Measurements from ENCODE around the gene SARDH. TPM values are rescaled to one million over a fixed set of nuclear protein-coding genes. Genes with fewer than 3 reads are reported as not detected.

SARDH gene
- total RNA-seq, 1 donor from 2014 or later: 5.7 TPM

DNA sequence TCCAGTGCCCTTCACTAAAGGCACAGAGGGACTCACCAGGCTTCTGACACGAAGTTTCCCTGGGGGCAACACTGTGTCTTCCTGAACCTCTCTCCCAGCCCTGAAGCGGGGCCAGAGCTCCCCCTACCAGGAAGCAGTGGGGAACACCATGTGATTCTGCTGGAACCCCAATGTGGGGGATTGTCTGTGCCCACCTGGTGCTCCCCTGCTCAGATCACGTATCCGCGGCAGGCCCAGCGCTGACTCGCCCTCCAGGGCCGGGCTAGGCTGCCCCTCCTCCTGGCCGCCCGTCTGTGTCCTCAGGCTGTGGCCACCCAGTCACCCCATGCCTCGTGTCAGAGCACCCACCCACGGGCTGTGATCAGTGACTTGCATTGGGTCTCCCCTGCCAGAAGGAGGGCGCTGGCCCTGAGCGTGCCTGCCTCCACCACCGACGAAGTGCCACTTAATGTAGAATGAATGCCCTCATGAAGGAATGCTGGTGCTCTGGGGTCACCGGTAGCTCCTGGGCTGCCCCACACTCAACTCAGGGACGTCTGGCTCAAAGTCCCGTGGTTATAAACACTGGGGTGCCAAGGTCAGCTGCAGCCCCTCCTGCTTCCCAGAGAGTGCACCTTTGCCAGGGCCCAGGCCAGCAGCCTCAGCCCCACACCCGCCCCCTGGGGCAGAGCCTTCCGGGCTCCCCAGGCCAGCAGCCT, 22.1 kb downstream of the SARDH start:
- H3K27me3 ChIP-seq (ENCODE audit: control insufficient read depth in 3 of 3, insufficient read depth in 3 of 3, low read length in 3 of 3): peaks cover 19 to 43% (median 37%) of the 10 kb centered on the region in 3 donors
- H3K36me3 ChIP-seq (ENCODE audit: control insufficient read depth in 3 of 3, insufficient read depth in 3 of 3, low read length in 3 of 3): no peaks in the 10 kb centered on the region
- peaks cover 6 to 24% (median 15%) of the 10 kb centered on the region in 3 donors for H3K4me1 ChIP-seq (ENCODE audit: control insufficient read depth in 3 of 3, insufficient read depth in 3 of 3, low read length in 3 of 3)
- peak overlapping the region; percentile 56 for H3K27ac ChIP-seq (ENCODE audit: low read depth, low read length)
- H3K4me3 ChIP-seq (ENCODE audit: low read length in 3 of 3): no peak overlapping the region
- H3K9ac ChIP-seq (ENCODE audit: low read depth in 1 of 3, low read length in 3 of 3): peak overlapping the region in 1 of 3 donors; percentile 33
- H3K9me3 ChIP-seq (ENCODE audit: control insufficient read depth in 3 of 3, low read length in 3 of 3): no peaks in the 10 kb centered on the region

DNA sequence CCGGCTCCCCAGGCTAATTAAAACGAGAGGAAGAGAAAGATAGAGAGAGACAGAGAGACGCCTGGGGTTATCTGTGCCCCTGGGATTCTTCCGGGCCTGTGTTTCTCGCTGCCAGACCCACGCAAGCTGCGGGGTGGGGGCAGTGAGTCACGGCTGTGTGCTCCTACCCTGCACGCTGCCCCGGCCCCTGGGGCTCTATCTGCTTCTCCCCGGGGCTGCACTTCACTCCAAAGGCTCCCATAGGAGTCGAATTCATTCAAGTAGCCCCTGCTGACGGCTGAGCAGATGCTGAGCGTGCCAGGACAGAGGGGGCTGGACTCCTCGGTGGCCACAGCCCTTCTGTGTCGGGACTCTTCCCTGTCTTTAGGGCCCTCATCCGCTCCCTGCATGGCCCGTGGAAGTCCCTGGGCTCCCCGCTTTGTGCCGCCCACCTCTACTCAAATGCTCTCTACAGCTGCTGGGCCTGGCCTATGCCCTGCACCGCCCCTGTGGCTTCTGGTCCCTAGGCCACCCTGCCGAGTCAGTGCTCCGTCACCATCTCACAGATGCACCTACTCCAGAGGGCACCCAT, 22.8 kb downstream of the SARDH start:
- Histone ChIP-seq H3K9ac (ENCODE audit: low read depth in 1 of 3, low read length in 3 of 3) (peak overlapping the region in 1 of 3 donors; percentile 33), H3K27me3 (ENCODE audit: control insufficient read depth in 3 of 3, insufficient read depth in 3 of 3, low read length in 3 of 3) (peaks cover 19 to 43% (median 37%) of the 10 kb centered on the region in 3 donors), H3K36me3 (ENCODE audit: control insufficient read depth in 3 of 3, insufficient read depth in 3 of 3, low read length in 3 of 3) (no peaks in the 10 kb centered on the region), H3K4me1 (ENCODE audit: control insufficient read depth in 3 of 3, insufficient read depth in 3 of 3, low read length in 3 of 3) (peaks cover 6 to 24% (median 15%) of the 10 kb centered on the region in 3 donors), H3K9me3 (ENCODE audit: control insufficient read depth in 3 of 3, low read length in 3 of 3) (no peaks in the 10 kb centered on the region), H3K4me3 (ENCODE audit: low read length in 3 of 3) (no peak overlapping the region), H3K27ac (ENCODE audit: low read depth, low read length) (peak overlapping the region; percentile 56)

DNA sequence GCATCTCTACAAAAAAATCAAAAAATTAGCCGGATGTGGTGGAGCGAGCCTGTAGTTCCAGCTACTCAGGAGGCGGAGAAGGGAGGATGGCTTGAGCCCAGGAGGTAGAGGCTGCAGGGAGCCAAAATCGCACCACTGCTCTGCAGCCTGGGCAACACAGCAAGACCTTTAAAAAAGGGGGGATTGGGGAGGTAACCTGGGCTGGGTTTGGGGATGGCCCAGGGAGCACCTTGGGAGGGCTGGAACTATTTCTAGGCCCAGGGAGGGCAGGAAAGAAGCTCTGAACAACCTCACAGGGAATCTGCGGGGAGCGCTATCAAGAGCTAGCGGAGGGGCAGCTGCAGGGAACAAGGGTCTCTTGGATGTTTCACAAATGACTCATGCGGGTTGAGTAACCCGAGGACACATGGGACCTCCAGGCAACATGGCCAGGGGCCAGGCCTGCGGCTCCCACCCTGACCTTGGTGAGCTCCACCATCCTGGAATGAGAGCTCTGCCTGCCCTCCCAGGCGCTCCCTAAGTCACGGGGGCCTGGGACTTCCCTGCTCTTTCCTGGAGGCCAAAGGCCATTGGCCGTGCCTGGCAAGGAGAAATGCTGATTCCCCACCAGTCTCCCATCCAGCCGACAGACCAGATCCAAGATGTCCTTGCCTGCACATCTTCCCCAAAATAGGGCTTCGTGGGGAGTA, 23.4 kb downstream of the SARDH start:
- H3K27ac ChIP-seq (ENCODE audit: low read depth, low read length): peak overlapping the region; percentile 56
- peaks cover 6 to 24% (median 15%) of the 10 kb centered on the region in 3 donors for H3K4me1 ChIP-seq (ENCODE audit: control insufficient read depth in 3 of 3, insufficient read depth in 3 of 3, low read length in 3 of 3)
- H3K9ac ChIP-seq (ENCODE audit: low read depth in 1 of 3, low read length in 3 of 3): no peak overlapping the region
- H3K9me3 ChIP-seq (ENCODE audit: control insufficient read depth in 3 of 3, low read length in 3 of 3): no peaks in the 10 kb centered on the region
- H3K27me3 ChIP-seq (ENCODE audit: control insufficient read depth in 3 of 3, insufficient read depth in 3 of 3, low read length in 3 of 3): peaks cover 19 to 43% (median 37%) of the 10 kb centered on the region in 3 donors
- H3K36me3 ChIP-seq (ENCODE audit: control insufficient read depth in 3 of 3, insufficient read depth in 3 of 3, low read length in 3 of 3): no peaks in the 10 kb centered on the region
- no peak overlapping the region for H3K4me3 ChIP-seq (ENCODE audit: low read length in 3 of 3)

DNA sequence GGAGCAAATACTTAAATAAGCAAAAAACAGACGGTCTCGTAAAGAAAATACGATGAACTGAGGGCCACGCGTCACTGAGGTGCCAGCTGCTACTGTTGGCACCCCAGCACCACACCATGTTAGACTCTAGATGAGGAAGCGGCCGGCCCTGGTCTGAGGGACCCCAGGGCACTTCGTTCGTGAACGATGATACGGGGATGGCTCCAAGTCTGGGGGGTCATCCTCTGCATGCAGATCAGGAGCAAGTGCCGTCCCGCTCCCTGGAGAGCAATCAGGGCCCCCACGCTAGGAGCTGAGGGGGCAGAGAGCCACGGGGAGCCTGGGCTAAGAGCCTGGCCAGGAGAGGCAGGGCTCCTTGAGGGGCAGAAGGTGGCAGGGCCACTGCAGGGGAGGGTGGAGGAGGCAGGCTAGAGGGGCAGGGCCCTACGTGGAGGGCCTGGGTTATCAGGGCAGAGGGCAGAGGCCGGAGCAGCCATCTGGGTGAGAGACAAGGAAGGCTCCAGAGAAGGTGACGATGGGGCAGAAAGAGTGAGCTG, 24.1 kb downstream of the SARDH start:
- Histone ChIP-seq H3K27ac (ENCODE audit: low read depth, low read length) (peak overlapping the region; percentile 56), H3K9ac (ENCODE audit: low read depth in 1 of 3, low read length in 3 of 3) (no peak overlapping the region), H3K4me1 (ENCODE audit: control insufficient read depth in 3 of 3, insufficient read depth in 3 of 3, low read length in 3 of 3) (peaks cover 6 to 24% (median 15%) of the 10 kb centered on the region in 3 donors), H3K36me3 (ENCODE audit: control insufficient read depth in 3 of 3, insufficient read depth in 3 of 3, low read length in 3 of 3) (no peaks in the 10 kb centered on the region), H3K9me3 (ENCODE audit: control insufficient read depth in 3 of 3, low read length in 3 of 3) (no peaks in the 10 kb centered on the region), H3K4me3 (ENCODE audit: low read length in 3 of 3) (no peak overlapping the region), H3K27me3 (ENCODE audit: control insufficient read depth in 3 of 3, insufficient read depth in 3 of 3, low read length in 3 of 3) (peaks cover 19 to 40% (median 37%) of the 10 kb centered on the region in 3 donors)

DNA sequence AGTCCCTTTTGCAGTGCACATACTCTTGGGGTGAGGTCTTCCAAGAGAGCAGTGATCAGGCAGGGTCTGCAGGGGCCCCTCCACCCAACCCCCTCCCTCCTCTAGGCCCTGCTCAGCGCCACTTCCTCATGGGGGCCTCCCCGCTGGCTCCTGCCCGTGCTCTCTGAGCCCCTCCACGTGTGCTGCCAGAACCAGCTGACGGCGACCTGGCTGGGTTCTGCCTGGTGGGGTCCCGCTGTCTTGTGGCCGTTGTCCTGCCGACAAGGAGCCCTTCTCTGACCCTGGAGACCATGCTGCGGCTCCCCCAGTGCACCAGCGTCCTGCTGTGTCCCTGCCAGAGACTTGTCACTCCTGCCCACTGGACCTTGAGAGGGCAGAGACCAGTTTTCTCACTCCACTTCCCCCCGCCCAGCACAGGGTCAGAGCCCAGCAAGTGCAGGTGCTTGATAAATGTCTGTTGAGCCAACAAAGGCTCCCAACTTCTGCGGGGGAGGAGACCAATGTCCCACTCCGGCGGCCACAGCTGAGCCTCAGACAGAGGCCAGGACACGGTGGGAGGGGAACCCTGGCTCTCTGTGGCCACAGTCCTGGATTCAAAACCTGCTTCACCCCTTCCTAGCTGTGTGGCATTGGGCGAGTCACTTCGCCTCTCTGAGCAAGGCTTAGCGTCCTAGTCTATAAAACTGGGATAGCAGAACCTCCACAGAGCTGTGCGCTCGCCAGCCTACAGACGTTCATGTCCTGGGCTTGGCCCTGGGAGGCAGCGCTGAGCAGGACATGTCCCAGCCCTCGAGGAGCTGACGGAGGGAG, 24.8 kb downstream of the SARDH start:
- H3K4me1 ChIP-seq (ENCODE audit: control insufficient read depth in 3 of 3, insufficient read depth in 3 of 3, low read length in 3 of 3): peaks cover 6 to 24% (median 15%) of the 10 kb centered on the region in 3 donors

DNA sequence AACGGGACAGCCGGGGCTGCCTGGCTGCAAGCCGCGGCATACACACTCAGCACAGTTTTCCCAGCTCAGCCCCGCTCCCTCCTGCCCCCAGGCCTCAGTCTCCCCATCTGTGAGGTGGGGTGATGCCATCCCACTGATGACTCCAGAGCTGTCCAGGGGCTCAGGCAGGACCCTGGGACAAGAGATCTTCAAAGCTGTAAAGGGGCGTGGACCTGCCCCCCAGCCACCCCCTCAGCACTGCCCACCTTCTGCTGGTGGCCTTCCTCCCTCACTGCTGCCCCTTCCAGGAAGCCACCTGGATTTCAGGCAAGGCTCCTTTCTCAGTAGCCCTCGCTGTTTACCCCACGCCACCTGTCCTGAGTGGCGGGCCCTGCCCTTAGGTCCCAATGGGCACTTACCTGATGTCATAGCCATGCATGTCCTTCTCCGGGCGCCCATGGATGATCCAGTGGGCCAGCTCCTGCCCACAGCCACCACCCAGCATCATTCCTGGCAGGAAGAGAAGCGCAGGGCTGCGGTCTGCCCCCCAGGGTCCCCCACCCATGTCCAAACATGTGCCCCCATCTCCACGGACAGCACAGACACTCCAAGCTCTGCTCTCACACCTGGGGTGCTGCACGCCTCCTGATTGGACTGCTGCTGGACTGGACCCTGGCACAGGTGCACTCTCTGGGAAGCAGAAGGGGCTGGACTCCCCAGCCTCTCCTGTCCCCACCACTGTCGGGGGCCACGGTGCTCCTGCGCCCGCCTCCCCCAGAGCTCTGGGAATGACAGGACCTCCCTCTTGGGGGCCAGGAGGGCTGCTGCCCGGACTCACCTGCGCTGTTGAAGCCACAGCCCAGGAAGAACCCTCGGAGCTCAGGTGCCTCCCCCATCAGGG, 25.7 kb downstream of the SARDH start:
- Histone ChIP-seq H3K9me3 (ENCODE audit: control insufficient read depth in 3 of 3, low read length in 3 of 3) (no peaks in the 10 kb centered on the region), H3K4me3 (ENCODE audit: low read length in 3 of 3) (no peak overlapping the region), H3K4me1 (ENCODE audit: control insufficient read depth in 3 of 3, insufficient read depth in 3 of 3, low read length in 3 of 3) (peaks cover 8 to 28% (median 22%) of the 10 kb centered on the region in 3 donors), H3K27me3 (ENCODE audit: control insufficient read depth in 3 of 3, insufficient read depth in 3 of 3, low read length in 3 of 3) (peaks cover 19 to 37% (median 31%) of the 10 kb centered on the region in 3 donors), H3K27ac (ENCODE audit: low read depth, low read length) (no peak overlapping the region), H3K36me3 (ENCODE audit: control insufficient read depth in 3 of 3, insufficient read depth in 3 of 3, low read length in 3 of 3) (no peaks in the 10 kb centered on the region), H3K9ac (ENCODE audit: low read depth in 1 of 3, low read length in 3 of 3) (no peak overlapping the region)

More for the DNA sequence above, 24.8 kb downstream of the SARDH start:
- Histone ChIP-seq H3K36me3 (ENCODE audit: control insufficient read depth in 3 of 3, insufficient read depth in 3 of 3, low read length in 3 of 3) (no peaks in the 10 kb centered on the region), H3K27me3 (ENCODE audit: control insufficient read depth in 3 of 3, insufficient read depth in 3 of 3, low read length in 3 of 3) (peaks cover 19 to 37% (median 33%) of the 10 kb centered on the region in 3 donors), H3K27ac (ENCODE audit: low read depth, low read length) (no peak overlapping the region), H3K9ac (ENCODE audit: low read depth in 1 of 3, low read length in 3 of 3) (no peak overlapping the region), H3K9me3 (ENCODE audit: control insufficient read depth in 3 of 3, low read length in 3 of 3) (no peaks in the 10 kb centered on the region), H3K4me3 (ENCODE audit: low read length in 3 of 3) (no peak overlapping the region)

DNA sequence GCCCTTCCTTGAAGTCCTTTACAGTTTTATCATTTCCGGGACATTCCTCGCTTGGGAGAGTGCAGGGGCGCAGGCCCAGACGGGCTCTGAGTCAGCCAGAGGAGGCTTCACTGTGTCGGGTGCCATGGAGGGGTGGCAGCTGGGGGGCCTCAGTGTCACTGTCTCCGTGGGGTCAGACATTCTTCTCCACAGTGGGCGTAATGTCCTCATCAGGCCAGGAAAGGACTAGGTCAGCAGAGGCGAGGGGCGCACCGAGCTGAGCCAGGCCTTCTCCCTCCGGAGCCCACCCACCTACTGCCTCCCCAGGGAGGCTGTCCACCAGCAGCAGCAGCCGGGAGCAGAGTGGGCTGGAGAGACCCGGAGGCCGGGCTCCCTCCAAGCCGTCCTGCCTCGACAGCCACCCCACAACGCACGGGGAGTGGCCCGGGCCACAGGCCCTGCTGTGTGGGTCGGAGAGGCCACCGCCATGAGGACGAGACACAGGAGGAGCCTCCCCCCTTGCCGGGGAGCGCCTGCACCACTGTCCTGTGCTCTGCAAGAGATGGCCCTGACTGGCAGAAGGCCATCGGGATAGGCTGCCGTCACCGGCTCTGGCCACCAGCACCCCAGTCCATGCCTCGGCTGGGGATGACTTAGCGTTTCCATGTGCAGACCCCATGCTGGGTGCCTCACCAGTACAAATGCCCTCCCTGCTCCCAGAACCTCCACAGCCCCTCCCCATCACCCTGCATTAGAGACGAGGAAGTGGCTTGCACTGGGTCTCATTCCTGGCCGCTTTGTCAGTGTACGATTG, 26.5 kb downstream of the SARDH start:
- Histone ChIP-seq H3K27ac (ENCODE audit: low read depth, low read length) (no peak overlapping the region), H3K9ac (ENCODE audit: low read depth in 1 of 3, low read length in 3 of 3) (peak overlapping the region in 1 of 3 donors; percentile 33), H3K4me1 (ENCODE audit: control insufficient read depth in 3 of 3, insufficient read depth in 3 of 3, low read length in 3 of 3) (peaks cover 10 to 37% (median 26%) of the 10 kb centered on the region in 3 donors), H3K27me3 (ENCODE audit: control insufficient read depth in 3 of 3, insufficient read depth in 3 of 3, low read length in 3 of 3) (peaks cover 19 to 35% (median 31%) of the 10 kb centered on the region in 3 donors), H3K36me3 (ENCODE audit: control insufficient read depth in 3 of 3, insufficient read depth in 3 of 3, low read length in 3 of 3) (no peaks in the 10 kb centered on the region), H3K9me3 (ENCODE audit: control insufficient read depth in 3 of 3, low read length in 3 of 3) (no peaks in the 10 kb centered on the region), H3K4me3 (ENCODE audit: low read length in 3 of 3) (no peak overlapping the region)

DNA sequence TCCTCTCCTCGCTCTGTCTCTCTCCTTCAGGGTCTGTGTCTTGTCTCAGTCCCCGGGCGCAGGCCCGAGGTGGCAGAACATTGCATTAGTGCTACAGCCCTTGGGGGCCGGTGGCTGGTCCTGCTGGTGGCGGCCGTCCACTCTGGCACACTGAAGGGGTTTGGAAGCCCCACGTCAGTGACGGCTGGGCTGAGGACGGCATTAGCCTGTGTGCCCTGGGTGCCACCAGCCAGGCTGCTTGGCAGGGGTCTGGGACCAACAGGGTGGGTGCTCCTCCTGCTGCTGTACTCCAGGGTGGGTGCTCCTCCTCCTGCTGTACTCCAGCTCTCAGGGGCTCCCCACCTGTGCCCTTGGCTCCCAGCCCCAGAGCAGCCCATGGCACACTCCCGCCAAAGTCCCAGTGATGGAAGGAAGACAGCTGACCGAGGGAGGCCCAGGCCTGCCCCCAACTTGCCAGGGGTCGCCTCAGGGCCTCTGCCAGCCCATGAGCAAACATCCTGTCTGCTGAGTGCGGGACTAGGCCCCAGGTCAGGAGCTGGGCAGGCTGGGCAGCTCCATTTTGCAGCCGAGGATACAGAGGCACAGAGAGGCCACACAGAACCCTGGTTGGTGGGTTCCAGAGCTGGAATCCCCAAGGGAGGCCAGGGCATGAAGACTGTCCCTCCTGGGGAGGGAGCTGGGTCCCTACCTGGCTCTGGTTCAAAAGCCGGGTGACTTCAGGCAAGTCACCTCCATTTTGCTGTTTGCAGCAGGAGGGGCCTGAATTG, 27.3 kb downstream of the SARDH start:
- Histone ChIP-seq H3K9ac (ENCODE audit: low read depth in 1 of 3, low read length in 3 of 3) (no peak overlapping the region), H3K36me3 (ENCODE audit: control insufficient read depth in 3 of 3, insufficient read depth in 3 of 3, low read length in 3 of 3) (no peaks in the 10 kb centered on the region), H3K4me1 (ENCODE audit: control insufficient read depth in 3 of 3, insufficient read depth in 3 of 3, low read length in 3 of 3) (peaks cover 10 to 34% (median 21%) of the 10 kb centered on the region in 3 donors), H3K27me3 (ENCODE audit: control insufficient read depth in 3 of 3, insufficient read depth in 3 of 3, low read length in 3 of 3) (peaks cover 19 to 34% (median 28%) of the 10 kb centered on the region in 3 donors), H3K27ac (ENCODE audit: low read depth, low read length) (no peak overlapping the region), H3K9me3 (ENCODE audit: control insufficient read depth in 3 of 3, low read length in 3 of 3) (no peaks in the 10 kb centered on the region), H3K4me3 (ENCODE audit: low read length in 3 of 3) (no peak overlapping the region)
